ENCODE results near the gene TNPO1. TPM values are rescaled to one million over a fixed set of nuclear protein-coding genes. Genes with fewer than 3 reads are reported as not detected.

Gene TNPO1
- total RNA-seq (2021) (175 and 201 TPM in 2 replicates), Bru-seq, nascent RNA (percentile 97 among the genes with signal in this experiment), BruChase-seq, experiment 1, labeled RNA remaining after a 2-hour chase (percentile 97 among the genes with signal in this experiment), BruChase-seq, experiment 2, labeled RNA remaining after a 6-hour chase (percentile 97 among the genes with signal in this experiment)
- long read RNA-seq, partial matches to known transcripts = 16 of 46 reads
- long read RNA-seq, other reads (novel, unspliced or antisense) = 27 of 46 reads

DNA sequence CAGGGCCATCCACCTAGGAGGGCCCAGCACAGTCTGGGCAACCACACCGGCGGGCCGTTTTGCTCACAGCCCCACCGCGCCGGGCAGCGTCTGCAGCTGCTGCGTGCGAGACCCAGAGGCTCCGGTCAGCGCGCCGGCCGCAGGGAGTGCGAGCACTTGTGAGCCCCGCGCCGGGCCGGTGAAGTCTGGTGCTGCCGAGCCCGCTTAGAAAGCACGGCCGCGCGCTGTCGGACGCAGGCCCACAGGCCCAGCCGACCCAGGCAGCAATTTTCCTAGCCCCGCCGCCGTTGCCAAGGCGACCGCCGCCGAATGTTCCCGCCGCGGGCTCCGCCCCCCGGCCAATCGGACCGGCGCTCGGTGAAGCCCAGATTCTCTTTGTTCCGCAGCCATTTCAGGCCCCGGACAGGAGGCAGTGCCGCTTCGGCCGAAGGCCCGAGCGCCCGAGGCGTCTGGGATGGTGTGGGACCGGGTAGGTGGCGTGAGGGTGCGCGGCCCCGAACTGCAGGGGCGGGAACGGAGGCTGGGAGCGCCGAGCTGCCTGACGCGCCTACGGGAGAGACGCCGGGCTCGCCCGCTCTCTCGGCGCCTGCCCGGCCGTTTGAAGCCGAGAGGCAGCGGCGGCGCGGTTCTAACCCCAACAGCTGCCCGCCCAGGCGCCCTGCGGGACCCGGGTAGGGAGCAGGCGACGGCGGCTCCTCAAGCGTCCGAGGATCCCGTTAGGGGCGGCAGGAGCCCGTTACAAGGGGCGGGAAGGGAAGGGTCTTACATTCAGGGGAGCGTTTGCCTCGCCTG lies at the start of gene TNPO1:
TNPO1 (plus strand) TSS at position 378 of the 792 bp plus-strand sequence; CDS start at position 455, 77 bp downstream.
- peak within 1 kb of the TSS; percentile 89 for H3K4me3 ChIP-seq (ENCODE audit: low read depth, low read length, poor library complexity, severe bottlenecking)
- H3K9me3 ChIP-seq (ENCODE audit: low read depth, low read length, poor library complexity, severe bottlenecking) = no peaks in the 10 kb centered on the region
- peak within 1 kb of the TSS; percentile 97 for H3K27ac ChIP-seq (ENCODE audit: low read depth, low read length, poor library complexity, severe bottlenecking)
- no peak for TF ChIP-seq EZH2 (IDR thresholded peaks at IDR 0.05; ENCODE audit: borderline replicate concordance, low read depth, low read length, poor library complexity, severe bottlenecking)
- TF ChIP-seq, protein P1, sequence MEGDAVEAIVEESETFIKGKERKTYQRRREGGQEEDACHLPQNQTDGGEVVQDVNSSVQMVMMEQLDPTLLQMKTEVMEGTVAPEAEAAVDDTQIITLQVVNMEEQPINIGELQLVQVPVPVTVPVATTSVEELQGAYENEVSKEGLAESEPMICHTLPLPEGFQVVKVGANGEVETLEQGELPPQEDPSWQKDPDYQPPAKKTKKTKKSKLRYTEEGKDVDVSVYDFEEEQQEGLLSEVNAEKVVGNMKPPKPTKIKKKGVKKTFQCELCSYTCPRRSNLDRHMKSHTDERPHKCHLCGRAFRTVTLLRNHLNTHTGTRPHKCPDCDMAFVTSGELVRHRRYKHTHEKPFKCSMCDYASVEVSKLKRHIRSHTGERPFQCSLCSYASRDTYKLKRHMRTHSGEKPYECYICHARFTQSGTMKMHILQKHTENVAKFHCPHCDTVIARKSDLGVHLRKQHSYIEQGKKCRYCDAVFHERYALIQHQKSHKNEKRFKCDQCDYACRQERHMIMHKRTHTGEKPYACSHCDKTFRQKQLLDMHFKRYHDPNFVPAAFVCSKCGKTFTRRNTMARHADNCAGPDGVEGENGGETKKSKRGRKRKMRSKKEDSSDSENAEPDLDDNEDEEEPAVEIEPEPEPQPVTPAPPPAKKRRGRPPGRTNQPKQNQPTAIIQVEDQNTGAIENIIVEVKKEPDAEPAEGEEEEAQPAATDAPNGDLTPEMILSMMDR (conservative IDR thresholded peaks at IDR 0.05; ENCODE audit: low read depth, low read length) = no peak
- peaks cover 12% of the 10 kb centered on the region for H3K4me1 ChIP-seq (ENCODE audit: insufficient read depth, low read length, poor library complexity, severe bottlenecking)
- BruUV-seq (replicated peaks) = no TSS peak
- H3K27me3 ChIP-seq (replicated peaks; ENCODE audit: insufficient read depth, low read depth, low read length, poor library complexity) = no peaks in the 10 kb centered on the region
- CTCF ChIA-PET = no interaction called here
- POLR2A ChIA-PET (ENCODE audit: low non-redundant PET) = no interaction called here
- H3K36me3 ChIP-seq (ENCODE audit: insufficient read depth, low read length, poor library complexity, severe bottlenecking) = no peaks in the 10 kb centered on the region
- peak; percentile 88 for DNase-seq (ENCODE audit: low spot score)
- intact Hi-C loops (cut with micrococcal nuclease; ENCODE audit: unreplicated experiment) = no loop called here

DNA sequence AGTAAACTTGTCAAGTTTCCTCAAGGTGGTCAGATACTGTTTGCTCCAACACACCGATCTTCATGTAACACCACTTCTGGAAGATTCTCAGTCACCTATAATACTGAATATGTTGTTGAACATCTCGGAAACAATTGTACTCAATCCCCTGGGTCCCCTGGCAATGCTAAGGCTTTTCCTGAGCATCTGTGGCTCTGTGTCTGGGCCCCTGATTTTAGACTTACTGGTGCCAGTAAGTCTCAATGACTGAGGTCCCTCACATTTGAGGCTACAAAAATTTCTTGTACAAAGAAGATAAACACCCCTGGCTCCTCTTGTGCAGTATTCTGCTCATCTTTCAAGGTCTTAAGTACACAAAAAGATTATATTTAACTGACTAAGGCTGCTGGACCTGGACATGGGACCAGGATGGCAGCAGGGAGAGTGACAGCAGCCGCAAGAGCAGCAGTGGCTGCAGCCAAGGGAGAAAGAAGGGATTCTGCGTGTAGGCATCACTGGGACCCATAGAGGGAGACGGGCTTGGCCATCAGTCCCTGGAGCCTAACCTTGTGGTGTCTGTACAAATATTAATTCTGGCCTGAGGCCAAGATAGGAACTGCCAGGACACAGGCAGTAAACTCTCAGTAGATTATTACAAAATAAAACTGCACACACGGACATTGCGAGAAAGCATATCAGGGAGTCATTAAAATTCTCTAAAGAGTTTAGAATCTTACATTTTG lies 49.0 kb upstream of the TNPO1 start:
- Histone ChIP-seq H3K9me3 (ENCODE audit: low read depth, low read length, poor library complexity, severe bottlenecking) (no peaks in the 10 kb centered on the region), H3K4me3 (ENCODE audit: low read depth, low read length, poor library complexity, severe bottlenecking) (no peak overlapping the region), H3K4me1 (ENCODE audit: insufficient read depth, low read length, poor library complexity, severe bottlenecking) (no peaks in the 10 kb centered on the region), H3K27ac (ENCODE audit: low read depth, low read length, poor library complexity, severe bottlenecking) (no peak overlapping the region), H3K27me3 (replicated peaks; ENCODE audit: insufficient read depth, low read depth, low read length, poor library complexity) (no peaks in the 10 kb centered on the region), H3K36me3 (ENCODE audit: insufficient read depth, low read length, poor library complexity, severe bottlenecking) (no peaks in the 10 kb centered on the region)
- intact Hi-C loops (cut with micrococcal nuclease; ENCODE audit: unreplicated experiment) = no loop called here
- no TSS peak for BruUV-seq (replicated peaks)
- POLR2A ChIA-PET (ENCODE audit: low non-redundant PET) = no interaction called here
- CTCF ChIA-PET = no interaction called here
- TF ChIP-seq EZH2 (IDR thresholded peaks at IDR 0.05; ENCODE audit: borderline replicate concordance, low read depth, low read length, poor library complexity, severe bottlenecking) = no peak
- TF ChIP-seq, protein P1 (conservative IDR thresholded peaks at IDR 0.05; ENCODE audit: low read depth, low read length) = no peak
- DNase-seq (ENCODE audit: low spot score) = peak; percentile 3

DNA sequence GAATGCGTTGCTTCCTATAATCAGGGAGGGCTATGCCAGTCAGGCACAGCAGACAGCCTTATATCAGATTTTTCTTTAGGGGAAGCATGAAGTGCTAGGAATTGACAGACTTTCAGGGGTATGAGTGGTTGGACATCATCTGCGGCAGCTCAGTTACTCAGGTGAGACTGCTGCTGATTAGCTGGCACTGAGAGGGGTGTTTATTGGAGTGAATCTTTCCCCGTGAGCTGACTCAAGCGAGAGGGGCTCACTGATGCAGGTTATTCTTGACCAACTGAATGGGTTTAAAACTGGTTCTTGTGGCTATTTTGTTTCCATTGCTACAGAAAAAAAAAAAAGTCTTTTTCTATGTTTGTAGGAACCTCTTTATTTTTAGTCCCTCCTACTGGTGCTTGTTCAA lies 46.2 kb upstream of the TNPO1 start:
- POLR2A ChIA-PET (ENCODE audit: low non-redundant PET) = no interaction called here
- Histone ChIP-seq H3K9me3 (ENCODE audit: low read depth, low read length, poor library complexity, severe bottlenecking) (no peaks in the 10 kb centered on the region), H3K36me3 (ENCODE audit: insufficient read depth, low read length, poor library complexity, severe bottlenecking) (no peaks in the 10 kb centered on the region), H3K27me3 (replicated peaks; ENCODE audit: insufficient read depth, low read depth, low read length, poor library complexity) (no peaks in the 10 kb centered on the region), H3K27ac (ENCODE audit: low read depth, low read length, poor library complexity, severe bottlenecking) (no peak overlapping the region), H3K4me1 (ENCODE audit: insufficient read depth, low read length, poor library complexity, severe bottlenecking) (no peaks in the 10 kb centered on the region), H3K4me3 (ENCODE audit: low read depth, low read length, poor library complexity, severe bottlenecking) (no peak overlapping the region)
- TF ChIP-seq EZH2 (IDR thresholded peaks at IDR 0.05; ENCODE audit: borderline replicate concordance, low read depth, low read length, poor library complexity, severe bottlenecking) = no peak
- TF ChIP-seq, protein P1 (conservative IDR thresholded peaks at IDR 0.05; ENCODE audit: low read depth, low read length) = no peak
- CTCF ChIA-PET = no interaction called here
- DNase-seq (ENCODE audit: low spot score) = no peak
- no TSS peak for BruUV-seq (replicated peaks)
- intact Hi-C loops (cut with micrococcal nuclease; ENCODE audit: unreplicated experiment) = no loop called here
